ENCODE data around the gene TSHZ2.

The TSHZ2 gene

DNA sequence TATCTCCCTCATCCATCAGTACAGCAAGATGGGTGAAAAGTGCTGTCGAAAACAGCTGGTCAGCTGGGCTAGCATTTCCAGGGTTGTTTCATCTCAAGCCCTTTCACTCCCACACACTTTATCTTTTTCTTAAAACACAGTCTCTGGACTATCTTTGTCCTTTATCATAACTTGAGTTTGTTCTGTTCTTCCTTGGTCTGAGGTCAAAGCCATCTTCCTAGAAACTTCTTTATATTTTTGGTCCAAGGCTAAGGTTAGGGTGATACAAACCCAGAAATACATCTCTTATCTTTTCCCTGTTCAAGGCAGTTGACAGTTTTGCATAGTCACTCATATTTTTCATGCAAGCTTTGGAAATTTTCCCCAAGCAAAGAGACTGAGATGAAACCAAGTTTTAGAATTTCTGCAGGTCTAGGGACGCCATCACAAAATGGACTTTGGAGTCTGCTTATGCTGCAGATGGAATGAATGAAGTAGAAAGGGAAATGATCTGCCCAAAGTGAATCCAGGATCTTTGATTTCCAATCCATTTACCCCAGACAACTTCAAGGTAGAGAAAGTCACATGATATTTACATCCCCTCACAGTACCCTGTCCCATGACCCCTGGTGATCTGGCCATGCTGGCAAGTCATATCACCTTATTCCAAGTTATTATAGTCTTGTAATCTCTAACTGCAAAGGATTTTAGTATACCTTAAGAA lies 324.4 kb downstream of the TSHZ2 start:
- no peaks in the 10 kb centered on the region for H3K9me3 ChIP-seq (ENCODE audit: control insufficient read depth in 2 of 2, low read length in 2 of 2)
- no peak overlapping the region for H3K4me3 ChIP-seq (ENCODE audit: low read length in 2 of 2)
- H3K36me3 ChIP-seq (ENCODE audit: control insufficient read depth in 2 of 2, insufficient read depth in 2 of 2, low read length in 2 of 2) = no peaks in the 10 kb centered on the region
- no peaks in the 10 kb centered on the region for H3K4me1 ChIP-seq (ENCODE audit: control insufficient read depth, insufficient read depth, low read length)
- H3K9ac ChIP-seq (ENCODE audit: low read length in 2 of 2) = no peak overlapping the region
- H3K27ac ChIP-seq (ENCODE audit: low read length) = no peak overlapping the region
- H3K27me3 ChIP-seq (ENCODE audit: control insufficient read depth in 1 of 2, insufficient read depth in 2 of 2, low read length in 2 of 2) = no peaks in the 10 kb centered on the region

DNA sequence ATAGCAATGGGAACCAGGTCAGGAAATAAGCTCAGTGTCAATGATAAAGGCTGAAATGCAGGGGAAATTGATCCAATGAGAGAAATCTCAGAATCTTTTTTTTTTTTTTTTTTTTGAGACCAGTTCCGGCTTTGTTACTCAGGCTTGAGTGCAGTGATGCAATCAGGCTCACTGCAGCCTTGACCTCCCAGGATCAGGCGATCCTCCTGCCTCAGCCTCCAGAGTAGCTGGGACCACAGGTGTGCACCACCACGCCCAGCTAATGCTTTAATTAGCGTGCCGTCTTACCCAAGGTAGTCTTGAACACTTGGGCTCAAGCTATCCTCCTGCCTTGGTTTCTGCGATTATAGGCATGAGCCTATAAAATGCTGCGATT lies 325.0 kb downstream of the TSHZ2 start:
- no peaks in the 10 kb centered on the region for H3K4me1 ChIP-seq (ENCODE audit: control insufficient read depth, insufficient read depth, low read length)
- H3K27ac ChIP-seq (ENCODE audit: low read length) = no peak overlapping the region
- no peaks in the 10 kb centered on the region for H3K27me3 ChIP-seq (ENCODE audit: control insufficient read depth in 1 of 2, insufficient read depth in 2 of 2, low read length in 2 of 2)
- no peaks in the 10 kb centered on the region for H3K9me3 ChIP-seq (ENCODE audit: control insufficient read depth in 2 of 2, low read length in 2 of 2)
- H3K4me3 ChIP-seq (ENCODE audit: low read length in 2 of 2) = no peak overlapping the region
- H3K9ac ChIP-seq (ENCODE audit: low read length in 2 of 2) = no peak overlapping the region
- H3K36me3 ChIP-seq (ENCODE audit: control insufficient read depth in 2 of 2, insufficient read depth in 2 of 2, low read length in 2 of 2) = no peaks in the 10 kb centered on the region

GRCh38 chr20:53298260-53298659 lies 326.1 kb downstream of the TSHZ2 start:
- no peak overlapping the region for H3K4me3 ChIP-seq (ENCODE audit: low read length in 2 of 2)

GRCh38 chr20:53298911-53299310 lies 326.8 kb downstream of the TSHZ2 start:
- no peaks in the 10 kb centered on the region for H3K36me3 ChIP-seq (ENCODE audit: control insufficient read depth in 2 of 2, insufficient read depth in 2 of 2, low read length in 2 of 2)
- H3K27me3 ChIP-seq (ENCODE audit: control insufficient read depth in 1 of 2, insufficient read depth in 2 of 2, low read length in 2 of 2) = no peaks in the 10 kb centered on the region
- no peaks in the 10 kb centered on the region for H3K9me3 ChIP-seq (ENCODE audit: control insufficient read depth in 2 of 2, low read length in 2 of 2)
- no peak overlapping the region for H3K27ac ChIP-seq (ENCODE audit: low read length)
- H3K4me3 ChIP-seq (ENCODE audit: low read length in 2 of 2) = no peak overlapping the region
- H3K4me1 ChIP-seq (ENCODE audit: control insufficient read depth, insufficient read depth, low read length) = no peaks in the 10 kb centered on the region
- no peak overlapping the region for H3K9ac ChIP-seq (ENCODE audit: low read length in 2 of 2)

More at GRCh38 chr20:53298260-53298659, 326.1 kb downstream of the TSHZ2 start:
- Histone ChIP-seq H3K9ac (ENCODE audit: low read length in 2 of 2) (no peak overlapping the region), H3K36me3 (ENCODE audit: control insufficient read depth in 2 of 2, insufficient read depth in 2 of 2, low read length in 2 of 2) (no peaks in the 10 kb centered on the region), H3K9me3 (ENCODE audit: control insufficient read depth in 2 of 2, low read length in 2 of 2) (no peaks in the 10 kb centered on the region), H3K27ac (ENCODE audit: low read length) (no peak overlapping the region), H3K27me3 (ENCODE audit: control insufficient read depth in 1 of 2, insufficient read depth in 2 of 2, low read length in 2 of 2) (no peaks in the 10 kb centered on the region), H3K4me1 (ENCODE audit: control insufficient read depth, insufficient read depth, low read length) (no peaks in the 10 kb centered on the region)

GRCh38 chr20:53299831-53300230 lies 327.7 kb downstream of the TSHZ2 start:
- Histone ChIP-seq H3K27ac (ENCODE audit: low read length) (no peak overlapping the region), H3K4me1 (ENCODE audit: control insufficient read depth, insufficient read depth, low read length) (no peaks in the 10 kb centered on the region), H3K4me3 (ENCODE audit: low read length in 2 of 2) (no peak overlapping the region), H3K9me3 (ENCODE audit: control insufficient read depth in 2 of 2, low read length in 2 of 2) (no peaks in the 10 kb centered on the region), H3K27me3 (ENCODE audit: control insufficient read depth in 1 of 2, insufficient read depth in 2 of 2, low read length in 2 of 2) (no peaks in the 10 kb centered on the region), H3K9ac (ENCODE audit: low read length in 2 of 2) (no peak overlapping the region), H3K36me3 (ENCODE audit: control insufficient read depth in 2 of 2, insufficient read depth in 2 of 2, low read length in 2 of 2) (no peaks in the 10 kb centered on the region)

DNA sequence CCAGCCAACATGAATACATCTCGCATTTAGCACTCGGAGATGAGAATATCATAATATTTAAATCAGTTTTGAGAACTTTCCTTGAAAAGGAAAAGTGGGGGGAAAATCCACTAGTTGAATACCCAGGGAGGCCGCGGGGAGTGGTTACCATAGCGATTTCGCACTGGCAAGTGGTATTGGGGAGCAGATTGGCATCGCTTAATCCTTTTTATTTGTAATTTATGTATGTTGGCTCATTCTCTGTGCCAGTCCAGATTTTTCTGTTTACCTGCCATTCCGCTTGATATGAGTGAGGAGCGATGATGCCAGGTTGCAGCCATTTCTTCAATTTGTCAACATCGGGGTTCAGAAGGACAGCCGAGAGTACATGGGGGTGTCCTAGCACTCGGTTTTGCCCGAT lies 329.7 kb downstream of the TSHZ2 start:
- Histone ChIP-seq H3K9ac (ENCODE audit: low read length in 2 of 2) (no peak overlapping the region), H3K9me3 (ENCODE audit: control insufficient read depth in 2 of 2, low read length in 2 of 2) (no peaks in the 10 kb centered on the region)

GRCh38 chr20:53302695-53303412 lies 330.7 kb downstream of the TSHZ2 start:
- H3K4me3 ChIP-seq (ENCODE audit: low read length in 2 of 2) = no peak overlapping the region
- H3K4me1 ChIP-seq (ENCODE audit: control insufficient read depth, insufficient read depth, low read length) = no peaks in the 10 kb centered on the region
- H3K9ac ChIP-seq (ENCODE audit: low read length in 2 of 2) = no peak overlapping the region
- H3K27ac ChIP-seq (ENCODE audit: low read length) = no peak overlapping the region
- peaks cover 0 to 2% of the 10 kb centered on the region in 2 donors for H3K27me3 ChIP-seq (ENCODE audit: control insufficient read depth in 1 of 2, insufficient read depth in 2 of 2, low read length in 2 of 2)
- no peaks in the 10 kb centered on the region for H3K36me3 ChIP-seq (ENCODE audit: control insufficient read depth in 2 of 2, insufficient read depth in 2 of 2, low read length in 2 of 2)
- no peaks in the 10 kb centered on the region for H3K9me3 ChIP-seq (ENCODE audit: control insufficient read depth in 2 of 2, low read length in 2 of 2)

More for the DNA sequence above, 329.7 kb downstream of the TSHZ2 start:
- peaks cover 0 to 2% of the 10 kb centered on the region in 2 donors for H3K27me3 ChIP-seq (ENCODE audit: control insufficient read depth in 1 of 2, insufficient read depth in 2 of 2, low read length in 2 of 2)
- no peak overlapping the region for H3K27ac ChIP-seq (ENCODE audit: low read length)
- no peaks in the 10 kb centered on the region for H3K4me1 ChIP-seq (ENCODE audit: control insufficient read depth, insufficient read depth, low read length)
- H3K4me3 ChIP-seq (ENCODE audit: low read length in 2 of 2) = no peak overlapping the region
- no peaks in the 10 kb centered on the region for H3K36me3 ChIP-seq (ENCODE audit: control insufficient read depth in 2 of 2, insufficient read depth in 2 of 2, low read length in 2 of 2)

- H3K36me3 ChIP-seq (ENCODE audit: control insufficient read depth in 2 of 2, insufficient read depth in 2 of 2, low read length in 2 of 2) = no peaks in the 10 kb centered on the region
- no peaks in the 10 kb centered on the region for H3K4me1 ChIP-seq (ENCODE audit: control insufficient read depth, insufficient read depth, low read length)
- H3K4me3 ChIP-seq (ENCODE audit: low read length in 2 of 2) = no peak overlapping the region
- no peak overlapping the region for H3K9ac ChIP-seq (ENCODE audit: low read length in 2 of 2)
- H3K9me3 ChIP-seq (ENCODE audit: control insufficient read depth in 2 of 2, low read length in 2 of 2) = no peaks in the 10 kb centered on the region
- no peak overlapping the region for H3K27ac ChIP-seq (ENCODE audit: low read length)
- peaks cover 0 to 2% of the 10 kb centered on the region in 2 donors for H3K27me3 ChIP-seq (ENCODE audit: control insufficient read depth in 1 of 2, insufficient read depth in 2 of 2, low read length in 2 of 2)
Observed at GRCh38 chr20:53303413-53303760, 331.2 kb downstream of the TSHZ2 start.

DNA sequence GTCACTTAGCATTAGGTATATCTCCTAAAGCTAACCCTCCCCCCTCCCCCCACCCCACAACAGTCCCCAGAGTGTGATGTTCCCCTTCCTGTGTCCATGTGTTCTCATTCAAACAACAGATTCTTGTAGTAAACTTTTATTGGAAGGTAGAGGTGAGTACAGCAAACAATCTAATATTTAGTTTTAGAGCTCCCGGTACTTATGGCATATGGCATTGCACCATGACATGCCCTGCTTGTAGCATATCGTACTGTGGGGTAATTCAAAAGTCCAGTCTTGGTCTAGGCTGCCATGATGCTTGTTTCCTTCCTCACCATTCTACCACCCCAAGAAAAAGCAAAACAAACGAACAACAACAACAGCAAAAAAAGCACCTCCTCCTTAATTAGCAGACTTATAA lies 332.0 kb downstream of the TSHZ2 start:
- Histone ChIP-seq H3K4me1 (ENCODE audit: control insufficient read depth, insufficient read depth, low read length) (no peaks in the 10 kb centered on the region), H3K27ac (ENCODE audit: low read length) (no peak overlapping the region), H3K9ac (ENCODE audit: low read length in 2 of 2) (no peak overlapping the region), H3K9me3 (ENCODE audit: control insufficient read depth in 2 of 2, low read length in 2 of 2) (no peaks in the 10 kb centered on the region), H3K4me3 (ENCODE audit: low read length in 2 of 2) (no peak overlapping the region), H3K27me3 (ENCODE audit: control insufficient read depth in 1 of 2, insufficient read depth in 2 of 2, low read length in 2 of 2) (peaks cover 0 to 2% of the 10 kb centered on the region in 2 donors), H3K36me3 (ENCODE audit: control insufficient read depth in 2 of 2, insufficient read depth in 2 of 2, low read length in 2 of 2) (no peaks in the 10 kb centered on the region)

DNA sequence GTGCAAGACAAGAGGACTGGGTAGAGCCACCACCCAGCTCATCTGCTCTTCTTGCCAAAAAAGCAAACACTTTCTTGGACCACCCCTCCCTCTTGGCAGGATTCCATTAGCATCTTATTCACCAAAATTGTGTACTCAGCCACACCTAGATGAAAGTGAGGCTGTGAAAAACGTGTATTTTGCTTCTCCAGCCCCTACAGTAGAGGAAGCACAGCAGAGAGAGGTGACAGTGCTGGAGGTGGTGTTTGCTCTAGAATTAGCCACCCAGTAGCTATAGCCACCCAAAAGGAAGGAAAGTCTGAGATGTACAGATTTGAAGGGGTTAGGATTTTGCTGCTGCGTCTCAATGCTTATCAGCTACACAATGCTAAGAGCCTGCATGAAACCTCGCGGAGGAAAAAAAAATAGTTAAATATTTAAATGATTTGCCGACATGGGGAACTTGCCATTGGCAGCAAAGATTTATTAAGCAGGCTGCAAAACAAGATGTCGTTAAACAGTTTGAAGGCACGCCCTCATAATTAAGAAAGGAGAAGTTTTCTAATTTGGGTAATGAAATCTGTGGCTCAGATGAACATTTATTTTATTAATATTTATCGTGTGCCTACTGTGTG lies 334.1 kb downstream of the TSHZ2 start:
- H3K27me3 ChIP-seq (ENCODE audit: control insufficient read depth in 1 of 2, insufficient read depth in 2 of 2, low read length in 2 of 2) = peaks cover 0 to 2% of the 10 kb centered on the region in 2 donors
- H3K4me3 ChIP-seq (ENCODE audit: low read length in 2 of 2) = no peak overlapping the region
- no peak overlapping the region for H3K9ac ChIP-seq (ENCODE audit: low read length in 2 of 2)
- peaks cover 0 to 3% of the 10 kb centered on the region in 2 donors for H3K9me3 ChIP-seq (ENCODE audit: control insufficient read depth in 2 of 2, low read length in 2 of 2)
- no peaks in the 10 kb centered on the region for H3K4me1 ChIP-seq (ENCODE audit: control insufficient read depth, insufficient read depth, low read length)
- H3K36me3 ChIP-seq (ENCODE audit: control insufficient read depth in 2 of 2, insufficient read depth in 2 of 2, low read length in 2 of 2) = no peaks in the 10 kb centered on the region
- H3K27ac ChIP-seq (ENCODE audit: low read length) = no peak overlapping the region
